ENCODE data around the gene FXYD3.

The FXYD3 gene, protein sequence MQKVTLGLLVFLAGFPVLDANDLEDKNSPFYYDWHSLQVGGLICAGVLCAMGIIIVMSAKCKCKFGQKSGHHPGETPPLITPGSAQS

GRCh38 chr19:35115177-35115951 lies at the start of gene FXYD3:
FXYD3 (plus strand) TSS chr19:35115823; CDS start chr19:35119377, 3,554 bp downstream.
- no peak for DNase-seq

- DNase-seq, result no peak
Measured at GRCh38 chr19:35066121-35066520, 49.5 kb upstream of the FXYD3 start.

DNA sequence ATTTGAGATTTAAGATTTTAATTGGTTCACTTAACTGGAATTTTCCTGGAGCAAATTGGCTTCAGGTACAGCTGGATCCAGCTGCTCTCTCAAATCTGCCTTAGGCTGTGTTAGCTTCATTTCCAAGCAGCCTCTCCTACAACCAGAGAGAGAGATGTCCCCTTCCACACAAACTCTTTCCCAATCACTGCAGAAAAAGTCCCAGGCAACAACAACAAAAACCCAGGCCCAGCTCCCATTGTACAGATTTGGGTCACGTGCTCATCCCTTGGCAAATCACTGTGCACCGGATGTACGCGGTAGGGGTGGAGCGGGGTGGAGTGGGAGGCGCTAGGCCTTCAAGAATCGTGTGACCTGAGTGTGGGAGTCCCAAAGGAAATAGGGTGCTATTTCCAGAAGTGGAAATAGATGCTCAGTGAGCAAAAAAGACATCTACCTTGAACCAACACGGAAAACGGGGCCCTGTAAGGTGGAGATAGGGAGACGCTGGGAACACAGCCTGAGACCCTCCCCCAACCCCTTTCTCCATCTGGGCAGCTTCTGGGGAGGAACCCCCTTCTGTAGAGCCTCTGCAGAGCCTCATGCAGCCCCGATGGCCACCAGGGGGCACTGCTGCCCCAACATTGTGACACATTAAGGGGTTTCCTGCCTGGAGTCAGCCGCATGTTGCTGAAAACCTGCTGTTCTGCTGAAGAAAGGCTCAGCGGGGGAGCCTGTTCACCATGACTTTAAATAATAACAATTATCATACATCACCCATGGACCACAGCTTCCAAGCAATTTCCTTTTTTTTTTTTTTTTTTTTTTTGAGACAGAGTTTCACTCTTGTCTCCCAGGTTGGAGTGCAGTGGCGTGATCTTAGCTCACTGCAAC lies 48.7 kb upstream of the FXYD3 start:
- DNase-seq, result peak; percentile 31

DNA sequence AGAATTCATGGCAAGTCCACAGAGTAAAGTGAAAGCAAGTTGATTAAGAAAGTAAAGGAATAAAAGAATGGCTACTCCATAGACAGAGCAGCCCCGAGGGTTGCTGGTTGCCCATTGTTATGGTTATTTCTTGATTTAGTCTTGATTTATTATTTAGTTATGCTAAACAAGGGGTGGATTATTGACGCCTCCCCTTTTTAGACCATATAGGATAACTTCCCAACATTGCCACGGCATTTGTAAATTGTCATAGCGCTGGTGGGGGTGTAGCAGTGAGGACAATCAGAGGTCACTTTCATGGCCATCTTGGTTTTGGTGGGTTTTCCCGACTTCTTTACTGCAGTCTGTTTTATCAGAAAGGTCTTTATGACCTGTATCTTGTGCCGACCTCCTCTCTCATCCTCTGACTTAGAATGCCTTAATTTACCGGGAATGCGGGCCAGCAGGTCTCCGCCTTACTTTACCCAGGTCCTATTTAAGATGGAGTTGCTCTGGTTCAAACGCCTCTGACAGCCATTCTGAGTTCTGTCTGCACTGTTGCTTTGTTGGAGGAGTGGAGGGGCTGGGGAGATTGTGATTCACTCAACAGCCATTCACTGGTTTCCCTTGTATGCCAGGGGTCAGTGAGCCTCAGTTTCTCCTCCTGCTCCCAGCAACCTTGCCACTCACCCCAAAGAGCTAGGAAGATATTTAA lies 46.5 kb upstream of the FXYD3 start:
- no peak for DNase-seq

- no peak for DNase-seq
Measured at GRCh38 chr19:35069696-35070095, 45.9 kb upstream of the FXYD3 start.

- no peak for DNase-seq
Measured at GRCh38 chr19:35070471-35070870, 45.2 kb upstream of the FXYD3 start.

DNA sequence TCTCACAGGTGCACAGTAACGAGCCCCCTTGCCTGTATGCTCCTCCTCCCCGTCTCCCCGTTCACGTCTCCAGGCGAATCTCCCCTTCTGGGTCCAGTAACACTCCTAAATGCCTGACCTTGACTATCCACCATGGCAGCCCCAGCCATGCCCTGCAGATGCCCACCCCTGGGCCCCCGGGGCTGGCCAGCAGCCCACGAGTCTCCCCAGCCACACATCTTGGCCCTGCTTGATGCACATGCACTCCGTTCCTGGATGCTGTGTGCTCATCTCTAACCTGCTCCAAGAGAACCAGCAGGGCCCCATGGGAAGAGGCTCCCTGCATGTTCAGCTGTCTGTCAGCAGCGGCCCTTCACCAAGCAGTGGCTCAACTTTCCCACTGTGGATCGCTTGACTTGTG lies 42.1 kb upstream of the FXYD3 start:
- no peak for DNase-seq

- DNase-seq, result no peak
Measured at GRCh38 chr19:35073941-35074340, 41.7 kb upstream of the FXYD3 start.

GRCh38 chr19:35074426-35075201 lies 41.0 kb upstream of the FXYD3 start:
- no peak for DNase-seq

- DNase-seq, result no peak
Measured at GRCh38 chr19:35075202-35076025, 40.2 kb upstream of the FXYD3 start.

DNA sequence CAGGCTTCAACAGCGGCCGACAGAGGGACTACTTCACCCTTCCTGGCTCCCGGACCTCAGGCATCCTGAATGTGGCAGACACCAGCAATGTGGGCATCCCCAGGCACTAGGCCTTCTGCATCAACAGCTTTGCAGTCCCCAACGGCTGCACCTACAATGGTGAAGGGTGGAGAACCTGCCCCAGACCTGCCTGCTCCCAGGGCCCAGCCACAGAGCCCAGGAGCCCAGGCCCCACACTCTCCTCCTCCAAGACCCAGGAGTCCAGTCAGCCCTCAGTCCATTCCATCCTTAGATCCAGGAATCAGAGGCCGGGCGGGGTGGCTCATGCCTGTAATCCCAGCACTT lies 39.6 kb upstream of the FXYD3 start:
- no peak for DNase-seq

- no peak for DNase-seq
Measured at GRCh38 chr19:35076657-35077056, 39.0 kb upstream of the FXYD3 start.

GRCh38 chr19:35077411-35078223 lies 38.0 kb upstream of the FXYD3 start:
- DNase-seq, result no peak

DNA sequence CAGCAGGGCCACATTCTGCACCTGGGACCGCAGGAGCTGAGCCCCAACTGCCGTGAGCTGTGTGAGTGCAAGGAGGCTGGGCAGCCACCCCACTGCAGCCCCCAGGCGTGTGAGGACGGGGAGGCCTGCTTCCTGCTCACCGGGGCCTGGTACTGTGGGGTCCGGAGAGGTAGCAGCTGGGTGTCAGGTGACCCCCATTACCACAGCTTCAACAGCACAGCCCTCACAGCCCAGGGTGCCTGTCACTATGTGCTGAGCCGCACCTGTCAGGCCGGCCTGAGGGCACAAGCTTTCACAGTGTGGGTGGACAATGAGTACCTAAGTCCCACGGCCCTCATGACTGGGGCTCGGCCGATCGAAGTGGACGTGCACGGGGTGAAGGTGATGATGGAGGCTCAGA lies 35.8 kb upstream of the FXYD3 start:
- no peak for DNase-seq

DNA sequence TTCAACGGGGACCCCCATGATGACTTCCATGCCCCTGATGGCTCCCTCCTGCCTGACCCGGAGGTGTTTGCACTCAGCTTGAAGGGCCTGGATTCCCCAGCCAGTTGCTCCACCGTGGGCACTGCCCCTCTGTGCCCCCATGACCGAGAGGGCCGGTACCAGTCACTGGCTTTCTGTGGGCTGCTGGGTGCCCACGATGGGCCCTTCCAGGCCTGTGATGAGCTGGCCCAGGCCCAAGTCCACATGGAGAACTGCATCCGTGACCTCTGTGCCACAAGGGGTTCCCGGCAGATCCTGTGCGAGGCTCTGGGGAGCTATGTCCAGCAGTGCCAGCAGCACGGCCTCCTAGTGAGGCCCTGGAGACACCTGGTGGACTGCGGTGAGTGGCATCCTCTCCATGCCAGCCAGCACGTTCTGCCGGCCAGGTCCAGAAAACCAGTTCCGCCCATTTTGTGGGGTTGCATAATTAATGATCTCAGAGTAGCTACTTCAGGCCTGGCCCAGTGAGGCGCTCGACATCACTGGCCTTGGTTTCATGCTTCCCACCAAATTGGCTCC lies 34.9 kb upstream of the FXYD3 start:
- DNase-seq, result no peak

- no peak for DNase-seq
Measured at GRCh38 chr19:35081201-35081600, 34.4 kb upstream of the FXYD3 start.

- DNase-seq, result no peak
Measured at GRCh38 chr19:35083691-35084508, 31.7 kb upstream of the FXYD3 start.

DNA sequence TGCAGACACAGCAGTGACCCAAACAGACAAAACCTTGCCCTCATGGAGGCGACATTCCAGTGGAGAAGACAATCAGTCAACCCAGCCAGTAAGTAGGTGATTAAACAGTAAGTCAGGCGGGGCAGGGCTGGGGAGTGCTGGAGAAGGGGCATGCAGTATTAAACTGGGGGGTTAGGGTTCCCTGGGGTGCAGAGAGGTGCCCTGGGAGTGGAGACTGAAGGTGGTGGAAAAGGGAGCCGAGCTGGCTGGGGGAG lies 31.2 kb upstream of the FXYD3 start:
- DNase-seq, result no peak

- DNase-seq, result no peak
Measured at GRCh38 chr19:35085947-35086346, 29.7 kb upstream of the FXYD3 start.

DNA sequence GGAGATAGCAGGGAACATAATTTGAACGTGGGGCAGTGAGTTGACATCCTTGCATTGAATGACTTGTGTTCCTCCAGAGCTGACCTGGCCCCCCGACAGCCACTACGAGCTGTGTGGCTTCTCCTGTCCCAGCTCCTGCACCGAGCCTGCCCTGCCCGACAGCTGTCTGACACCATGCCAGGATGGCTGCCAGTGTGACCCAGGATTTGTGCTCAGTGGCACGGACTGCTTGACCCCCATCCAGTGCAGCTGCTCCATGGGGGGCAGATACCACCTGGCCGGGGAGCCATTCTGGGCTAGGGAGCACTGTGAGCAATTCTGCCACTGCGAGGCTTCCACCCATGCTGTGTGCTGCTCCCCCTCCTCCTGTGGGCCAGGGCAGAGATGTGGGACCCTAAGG lies 29.2 kb upstream of the FXYD3 start:
- DNase-seq, result no peak
